Measurements from ENCODE around the gene PLXNA1. TPM values are rescaled to one million over a fixed set of nuclear protein-coding genes. Genes with fewer than 3 reads are reported as not detected.

The PLXNA1 gene
- total RNA-seq, 1 donor from 2014 or later, result 55.2 TPM

- POLR2A ChIA-PET, result interaction anchor here (4.7 kb wide), 1 partner anchor 14 kb away, joined by 47 read pairs; no protein-coding TSS in a partner anchor
- no peak for DNase-seq
- H3K27ac Mint-ChIP-seq, result no peak overlapping the region
- intact Hi-C loops (cut with micrococcal nuclease), result loop anchor here (10.0 kb wide), 1 partner anchor 102 kb away; no protein-coding TSS in a partner anchor
- no peak for ATAC-seq (ENCODE audit: low read depth)
- no peaks in the 10 kb centered on the region for H3K27me3 Mint-ChIP-seq
- TF ChIP-seq, protein P1, sequence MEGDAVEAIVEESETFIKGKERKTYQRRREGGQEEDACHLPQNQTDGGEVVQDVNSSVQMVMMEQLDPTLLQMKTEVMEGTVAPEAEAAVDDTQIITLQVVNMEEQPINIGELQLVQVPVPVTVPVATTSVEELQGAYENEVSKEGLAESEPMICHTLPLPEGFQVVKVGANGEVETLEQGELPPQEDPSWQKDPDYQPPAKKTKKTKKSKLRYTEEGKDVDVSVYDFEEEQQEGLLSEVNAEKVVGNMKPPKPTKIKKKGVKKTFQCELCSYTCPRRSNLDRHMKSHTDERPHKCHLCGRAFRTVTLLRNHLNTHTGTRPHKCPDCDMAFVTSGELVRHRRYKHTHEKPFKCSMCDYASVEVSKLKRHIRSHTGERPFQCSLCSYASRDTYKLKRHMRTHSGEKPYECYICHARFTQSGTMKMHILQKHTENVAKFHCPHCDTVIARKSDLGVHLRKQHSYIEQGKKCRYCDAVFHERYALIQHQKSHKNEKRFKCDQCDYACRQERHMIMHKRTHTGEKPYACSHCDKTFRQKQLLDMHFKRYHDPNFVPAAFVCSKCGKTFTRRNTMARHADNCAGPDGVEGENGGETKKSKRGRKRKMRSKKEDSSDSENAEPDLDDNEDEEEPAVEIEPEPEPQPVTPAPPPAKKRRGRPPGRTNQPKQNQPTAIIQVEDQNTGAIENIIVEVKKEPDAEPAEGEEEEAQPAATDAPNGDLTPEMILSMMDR (IDR thresholded peaks at IDR 0.05), result no peak
- no peaks in the 10 kb centered on the region for H3K9me3 Mint-ChIP-seq
- H3K36me3 Mint-ChIP-seq (ENCODE audit: low read depth), result no peaks in the 10 kb centered on the region
- CTCF ChIA-PET, result no interaction called here
- peaks cover 56% of the 10 kb centered on the region for H3K4me1 Mint-ChIP-seq
- no peak overlapping the region for H3K4me3 Mint-ChIP-seq
Measured at GRCh38 chr3:126956866-126957650, 25.9 kb upstream of the PLXNA1 start.

- CTCF ChIA-PET, result no interaction called here
- H3K27ac Mint-ChIP-seq, result no peak overlapping the region
- no peak for DNase-seq
- no peaks in the 10 kb centered on the region for H3K9me3 Mint-ChIP-seq
- POLR2A ChIA-PET, result no interaction called here
- no peaks in the 10 kb centered on the region for H3K36me3 Mint-ChIP-seq (ENCODE audit: low read depth)
- TF ChIP-seq, protein P1 (IDR thresholded peaks at IDR 0.05), result no peak
- ATAC-seq (ENCODE audit: low read depth), result no peak
- H3K4me1 Mint-ChIP-seq, result peaks cover 55% of the 10 kb centered on the region
- no peak overlapping the region for H3K4me3 Mint-ChIP-seq
- intact Hi-C loops (cut with micrococcal nuclease), result loop anchor here (10.0 kb wide), 1 partner anchor 103 kb away; no protein-coding TSS in a partner anchor
- H3K27me3 Mint-ChIP-seq, result no peaks in the 10 kb centered on the region
Measured at GRCh38 chr3:126957776-126958637, 24.9 kb upstream of the PLXNA1 start.

GRCh38 chr3:126958638-126959085 is 24.3 kb upstream of the PLXNA1 start:
- intact Hi-C loops (cut with micrococcal nuclease), result loop anchor here (10.0 kb wide), 1 partner anchor 104 kb away; no protein-coding TSS in a partner anchor
- Mint-ChIP-seq H3K27ac (no peak overlapping the region), H3K4me1 (peaks cover 49% of the 10 kb centered on the region), H3K36me3 (ENCODE audit: low read depth) (no peaks in the 10 kb centered on the region), H3K9me3 (no peaks in the 10 kb centered on the region), H3K4me3 (no peak overlapping the region), H3K27me3 (no peaks in the 10 kb centered on the region)
- TF ChIP-seq, protein P1 (IDR thresholded peaks at IDR 0.05), result no peak
- POLR2A ChIA-PET, result no interaction called here
- DNase-seq, result no peak
- ATAC-seq (ENCODE audit: low read depth), result no peak
- CTCF ChIA-PET, result no interaction called here

GRCh38 chr3:126959136-126959920 is 23.6 kb upstream of the PLXNA1 start:
- Mint-ChIP-seq H3K27ac (no peak overlapping the region), H3K36me3 (ENCODE audit: low read depth) (no peaks in the 10 kb centered on the region), H3K4me1 (peaks cover 42% of the 10 kb centered on the region), H3K9me3 (no peaks in the 10 kb centered on the region), H3K27me3 (no peaks in the 10 kb centered on the region), H3K4me3 (no peak overlapping the region)
- CTCF ChIA-PET, result no interaction called here
- intact Hi-C loops (cut with micrococcal nuclease), result loop anchor here (10.0 kb wide), 1 partner anchor 105 kb away; no protein-coding TSS in a partner anchor
- DNase-seq, result no peak
- POLR2A ChIA-PET, result no interaction called here
- ATAC-seq (ENCODE audit: low read depth), result no peak
- TF ChIP-seq, protein P1 (IDR thresholded peaks at IDR 0.05), result no peak
